HEK293 (cell line): ENCODE data around the gene COA1.

Experiments used
- CTCF ChIA-PET: fragments of 350-600 bp; formaldehyde crosslinking; extraction: SDS; loops from one replicate; lab custom pipeline; 2021; ENCODE audit warnings: antibody characterized with exemption; lab: Yijun Ruan, JAX
- POLR2A ChIA-PET: fragments of 300-600 bp; formaldehyde crosslinking; extraction: SDS; loops from one replicate; lab custom pipeline; 2020; ENCODE audit warnings: antibody characterized with exemption, inconsistent platforms; lab: Yijun Ruan, JAX
- H3K27ac ChIP-seq: fragments of 200-500 bp; sonication (Bioruptor generic); 2 replicates; pipeline ENCODE4 v1.5.1; 2014; ENCODE audit warnings: low read depth, low read length, control low read depth, inconsistent platforms; ENCODE audit errors: extremely low read depth
- H3K36me3 ChIP-seq, 2 experiments: fragments of 200-500 bp in 1 of 2; sonication (Bioruptor generic) in 1 of 2; 1 replicate in 1 of 2; 2 replicates in 1 of 2; pipeline ENCODE4 v1.5.1; 2014 to 2017; ENCODE audit warnings: inconsistent platforms in 2 of 2, low read length in 2 of 2; ENCODE audit not compliant: control insufficient read depth in 2 of 2, insufficient read depth in 1 of 2
- H3K4me1 ChIP-seq: fragments of 200-500 bp; sonication (Bioruptor generic); 2 replicates; pipeline ENCODE4 v1.5.1; 2014; ENCODE audit warnings: mild to moderate bottlenecking, low read length, inconsistent platforms; ENCODE audit not compliant: control insufficient read depth, insufficient read depth
- H3K4me3 ChIP-seq: 2 replicates; pipeline ENCODE4 v1.5.1; 2011; ENCODE audit warnings: low read depth, mild to moderate bottlenecking, control low read depth, low read length, moderate library complexity
- H3K9me3 ChIP-seq: fragments of 200-500 bp; sonication (Bioruptor generic); 2 replicates; pipeline ENCODE4 v1.5.1; 2014; ENCODE audit warnings: low read depth, low read length, inconsistent platforms; ENCODE audit not compliant: control insufficient read depth, insufficient read depth
- KLF1 ChIP-seq: fragments of 450-650 bp; formaldehyde crosslinking; IDR thresholded peaks from 2 replicates; pipeline ENCODE4 v1.5.1; 2016; ENCODE audit warnings: missing biosample characterization, missing genetic modification characterization
- KLF10 ChIP-seq: fragments of 450-650 bp; IDR thresholded peaks from 2 replicates; pipeline ENCODE4 v1.5.1; 2018; ENCODE audit warnings: missing biosample characterization, mild to moderate bottlenecking, missing genetic modification characterization
- MZF1 ChIP-seq: fragments of 450-650 bp; formaldehyde crosslinking; IDR thresholded peaks from 2 replicates; pipeline ENCODE4 v1.5.1; 2017; ENCODE audit warnings: missing biosample characterization, missing genetic modification characterization, borderline replicate concordance
- YY2 ChIP-seq: fragments of 450-650 bp; formaldehyde crosslinking; IDR thresholded peaks from 2 replicates; pipeline ENCODE4 v1.5.1; 2016; ENCODE audit warnings: missing biosample characterization, missing genetic modification characterization
- ZBTB26 ChIP-seq: fragments of 450-650 bp; formaldehyde crosslinking; optimal IDR thresholded peaks from 2 replicates; pipeline ENCODE3; 2016; ENCODE audit warnings: missing biosample characterization, mild to moderate bottlenecking, missing genetic modification characterization
- ZNF138 ChIP-seq: fragments of 450-650 bp; formaldehyde crosslinking; IDR thresholded peaks from 2 replicates; pipeline ENCODE4 v1.5.1; 2016; ENCODE audit warnings: missing biosample characterization, missing genetic modification characterization, borderline replicate concordance
- ZNF169 ChIP-seq: fragments of 450-650 bp; formaldehyde crosslinking; IDR thresholded peaks from 2 replicates; pipeline ENCODE4 v1.5.1; 2016; ENCODE audit warnings: missing biosample characterization, missing genetic modification characterization
- ZNF184 ChIP-seq: fragments of 450-650 bp; IDR thresholded peaks from 2 replicates; pipeline ENCODE4 v1.5.1; 2018; ENCODE audit warnings: missing biosample characterization, mild to moderate bottlenecking, missing genetic modification characterization
- ZNF19 ChIP-seq: fragments of 450-650 bp; formaldehyde crosslinking; IDR thresholded peaks from 2 replicates; pipeline ENCODE4; 2016; ENCODE audit warnings: missing biosample characterization, missing genetic modification characterization, low read depth
- ZNF23 ChIP-seq: fragments of 450-650 bp; formaldehyde crosslinking; IDR thresholded peaks from 2 replicates; pipeline ENCODE4 v1.5.1; 2016; ENCODE audit warnings: missing biosample characterization, missing genetic modification characterization, borderline replicate concordance
- ZNF292 ChIP-seq: fragments of 450-650 bp; formaldehyde crosslinking; IDR thresholded peaks from 2 replicates; pipeline ENCODE4 v1.5.1; 2016; ENCODE audit warnings: low read depth, missing biosample characterization, missing genetic modification characterization, borderline replicate concordance
- ZNF311 ChIP-seq: fragments of 450-650 bp; formaldehyde crosslinking; IDR thresholded peaks from 2 replicates; pipeline ENCODE4 v1.5.1; 2017; ENCODE audit warnings: missing biosample characterization, missing genetic modification characterization, borderline replicate concordance
- ZNF398 ChIP-seq: fragments of 450-650 bp; formaldehyde crosslinking; IDR thresholded peaks from 2 replicates; pipeline ENCODE4 v1.5.1; 2017; ENCODE audit warnings: missing biosample characterization, missing genetic modification characterization
- ZNF514 ChIP-seq: fragments of 450-650 bp; formaldehyde crosslinking; IDR thresholded peaks from 2 replicates; pipeline ENCODE4 v1.5.1; 2016; ENCODE audit warnings: missing biosample characterization, missing genetic modification characterization
- ZNF544 ChIP-seq: fragments of 450-650 bp; formaldehyde crosslinking; IDR thresholded peaks from 2 replicates; pipeline ENCODE4 v1.5.0; 2017; ENCODE audit warnings: missing biosample characterization, missing genetic modification characterization
- ZNF585B ChIP-seq: fragments of 450-650 bp; formaldehyde crosslinking; IDR thresholded peaks from 2 replicates; pipeline ENCODE4 v1.5.1; 2016; ENCODE audit warnings: missing biosample characterization, missing genetic modification characterization
- ZNF629 ChIP-seq: fragments of 450-650 bp; formaldehyde crosslinking; IDR thresholded peaks from 2 replicates; pipeline ENCODE4 v1.5.1; 2017; ENCODE audit warnings: missing biosample characterization, missing genetic modification characterization
- ZNF747 ChIP-seq: fragments of 450-650 bp; formaldehyde crosslinking; IDR thresholded peaks from 2 replicates; pipeline ENCODE4 v1.5.1; 2016; ENCODE audit warnings: missing biosample characterization, missing genetic modification characterization
- ZNF792 ChIP-seq: fragments of 450-650 bp; formaldehyde crosslinking; IDR thresholded peaks from 2 replicates; pipeline ENCODE4 v1.5.1; 2016; ENCODE audit warnings: missing biosample characterization, missing genetic modification characterization
- TF ChIP-seq, protein P1 (sequence below): fragments of 450-650 bp; formaldehyde crosslinking; IDR thresholded peaks from 2 replicates; pipeline ENCODE4 v1.5.1; 2016; ENCODE audit warnings: missing biosample characterization, missing genetic modification characterization

The COA1 gene

DNA sequence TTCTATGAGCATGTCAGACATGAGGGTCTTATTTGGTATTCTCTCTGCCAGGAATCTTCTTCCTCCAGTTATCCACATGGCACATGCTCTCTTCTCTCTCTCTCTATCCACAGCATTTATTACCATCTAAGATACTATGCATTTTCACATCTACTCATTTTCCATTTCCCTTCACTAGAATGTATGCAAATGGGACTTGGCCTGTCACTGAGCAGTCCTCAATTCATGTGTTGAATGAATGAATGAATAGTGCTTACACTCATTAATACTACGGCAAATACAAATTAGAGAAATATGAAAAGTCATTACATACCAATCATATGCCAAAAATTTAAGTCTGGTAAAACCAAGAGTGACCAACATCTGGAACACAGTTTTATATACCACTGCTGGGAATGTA lies 34.0 kb downstream of the COA1 start:
- CTCF ChIA-PET, result no interaction called here
- H3K4me3 ChIP-seq, result no peak overlapping the region
- TF ChIP-seq ZNF629 (no peak), ZNF747 (no peak), ZNF311 (no peak), ZNF398 (tag by site-specific recombination) (no peak), ZNF792 (tag by site-specific recombination) (no peak), KLF10 (tag by site-specific recombination) (no peak), ZNF585B (no peak), YY2 (tag by site-specific recombination) (no peak), MZF1 (tag by site-specific recombination) (no peak), ZNF292 (tag by site-specific recombination) (no peak), ZNF514 (tag by site-specific recombination) (no peak), ZNF544 (tag by site-specific recombination) (no peak), ZNF184 (tag by site-specific recombination) (no peak), ZNF138 (tag by site-specific recombination) (no peak), KLF1 (tag by site-specific recombination) (no peak), ZNF19 (no peak)
- TF ChIP-seq, all 188 proteins: peak for 0
- no peaks in the 10 kb centered on the region for H3K36me3 ChIP-seq
- no peak overlapping the region for H3K27ac ChIP-seq
- H3K4me1 ChIP-seq, result no peaks in the 10 kb centered on the region
- H3K9me3 ChIP-seq, result no peaks in the 10 kb centered on the region
- POLR2A ChIA-PET, result no interaction called here

DNA sequence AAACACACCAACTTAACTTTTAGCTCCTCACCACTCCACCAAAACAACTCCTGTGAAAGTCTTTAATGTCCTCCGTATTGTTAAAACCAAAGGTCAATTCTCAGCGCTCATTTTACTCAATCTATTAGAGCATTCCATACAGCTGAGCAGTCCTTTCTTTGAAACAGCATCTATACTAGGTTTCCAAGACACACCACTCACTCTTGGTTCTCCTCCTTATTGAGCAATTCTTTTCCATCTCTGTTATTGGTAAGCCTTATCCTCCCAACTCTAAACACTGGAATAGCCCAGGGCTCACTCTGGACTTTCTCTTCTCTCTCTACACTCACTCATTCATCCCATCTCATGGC lies 34.9 kb downstream of the COA1 start:
- ChIA-PET CTCF (interaction anchor here (0.6 to 2.9 kb wide), 4 partner anchors 112 to 319 kb away, joined by 3 to 16 read pairs (median 5); partner anchors contain the start of gene STK17A), POLR2A (interaction anchor here (2.2 kb wide), 1 partner anchor 111 kb away, joined by 8 read pairs; the partner anchor contains the start of gene STK17A)
- no peaks in the 10 kb centered on the region for H3K9me3 ChIP-seq
- H3K27ac ChIP-seq, result no peak overlapping the region
- no peaks in the 10 kb centered on the region for H3K36me3 ChIP-seq
- no peak for TF ChIP-seq ZNF169 (tag by site-specific recombination)
- no peak for TF ChIP-seq ZBTB26 (tag by site-specific recombination)
- 0 out of 2 replicates have a peak, but pooled peaks have one; percentile 13 for TF ChIP-seq ZNF585B
- no peak for TF ChIP-seq ZNF23 (tag by site-specific recombination)
- TF ChIP-seq ZNF398 (tag by site-specific recombination), result no peak
- TF ChIP-seq, protein P1, sequence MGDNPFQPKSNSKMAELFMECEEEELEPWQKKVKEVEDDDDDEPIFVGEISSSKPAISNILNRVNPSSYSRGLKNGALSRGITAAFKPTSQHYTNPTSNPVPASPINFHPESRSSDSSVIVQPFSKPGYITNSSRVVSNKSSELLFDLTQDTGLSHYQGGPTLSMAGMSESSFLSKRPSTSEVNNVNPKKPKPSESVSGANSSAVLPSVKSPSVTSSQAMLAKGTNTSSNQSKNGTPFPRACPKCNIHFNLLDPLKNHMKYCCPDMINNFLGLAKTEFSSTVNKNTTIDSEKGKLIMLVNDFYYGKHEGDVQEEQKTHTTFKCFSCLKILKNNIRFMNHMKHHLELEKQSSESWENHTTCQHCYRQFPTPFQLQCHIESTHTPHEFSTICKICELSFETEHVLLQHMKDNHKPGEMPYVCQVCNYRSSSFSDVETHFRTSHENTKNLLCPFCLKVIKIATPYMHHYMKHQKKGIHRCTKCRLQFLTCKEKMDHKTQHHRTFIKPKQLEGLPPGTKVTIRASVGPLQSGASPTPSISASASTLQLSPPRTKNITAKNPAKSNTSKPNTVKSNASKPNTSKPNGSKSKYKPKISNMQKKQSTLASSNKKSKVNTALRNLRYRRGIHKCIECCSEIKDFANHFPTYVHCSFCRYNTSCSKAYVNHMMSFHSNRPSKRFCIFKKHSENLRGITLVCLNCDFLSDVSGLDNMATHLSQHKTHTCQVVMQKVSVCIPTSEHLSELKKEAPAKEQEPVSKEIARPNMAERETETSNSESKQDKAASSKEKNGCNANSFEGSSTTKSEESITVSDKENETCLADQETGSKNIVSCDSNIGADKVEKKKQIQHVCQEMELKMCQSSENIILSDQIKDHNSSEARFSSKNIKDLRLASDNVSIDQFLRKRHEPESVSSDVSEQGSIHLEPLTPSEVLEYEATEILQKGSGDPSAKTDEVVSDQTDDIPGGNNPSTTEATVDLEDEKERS, result no peak
- no peaks in the 10 kb centered on the region for H3K4me1 ChIP-seq
- no peak overlapping the region for H3K4me3 ChIP-seq
